ENCODE measurements around the gene PTPRN2. TPM values are rescaled to one million over a fixed set of nuclear protein-coding genes. Genes with fewer than 3 reads are reported as not detected.

Gene PTPRN2
- total and polyA plus RNA-seq, 2 of the 13 experiments (the other 11 are each of a cell fraction or from before 2014, with no cell fraction given), result 2.5 to 24.2 TPM

DNA sequence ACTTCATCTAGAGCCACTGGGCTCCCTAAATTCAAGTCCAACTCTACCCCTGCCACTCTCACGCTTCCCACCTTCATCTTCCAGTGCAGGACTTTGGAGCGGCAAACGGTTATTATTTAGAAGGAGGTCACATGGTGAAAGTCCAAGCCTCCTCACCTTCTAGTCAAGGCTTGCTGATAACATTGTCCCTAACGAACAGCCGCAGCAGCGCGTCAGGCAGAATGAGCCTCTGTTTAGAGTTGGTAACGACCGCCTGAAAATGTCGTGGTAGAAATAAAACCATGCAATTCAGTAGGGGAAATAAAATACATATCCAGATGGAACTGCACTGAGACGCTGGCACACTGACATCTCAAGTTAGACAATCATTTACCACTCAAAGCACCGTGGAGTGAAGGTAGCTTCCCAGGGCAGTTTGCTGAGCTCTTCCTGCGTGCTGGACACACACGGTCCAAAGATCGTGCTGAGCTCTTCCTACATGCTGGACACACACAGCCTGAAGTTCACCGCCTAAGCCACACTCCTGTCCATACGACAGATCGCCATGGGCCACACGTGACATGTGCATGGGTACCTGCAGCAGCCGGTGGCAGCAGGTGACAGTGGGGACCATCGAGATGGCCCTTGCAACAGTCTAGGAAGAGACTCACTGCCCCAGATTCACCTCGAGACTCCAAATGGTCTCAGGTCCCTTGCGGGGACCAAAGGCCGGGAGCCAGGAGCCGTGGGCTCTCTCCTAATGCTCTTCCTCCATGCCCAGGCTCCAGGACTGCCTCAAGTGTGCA, 323.5 kb downstream of the PTPRN2 start (continued):
- TF ChIP-seq, protein P1, sequence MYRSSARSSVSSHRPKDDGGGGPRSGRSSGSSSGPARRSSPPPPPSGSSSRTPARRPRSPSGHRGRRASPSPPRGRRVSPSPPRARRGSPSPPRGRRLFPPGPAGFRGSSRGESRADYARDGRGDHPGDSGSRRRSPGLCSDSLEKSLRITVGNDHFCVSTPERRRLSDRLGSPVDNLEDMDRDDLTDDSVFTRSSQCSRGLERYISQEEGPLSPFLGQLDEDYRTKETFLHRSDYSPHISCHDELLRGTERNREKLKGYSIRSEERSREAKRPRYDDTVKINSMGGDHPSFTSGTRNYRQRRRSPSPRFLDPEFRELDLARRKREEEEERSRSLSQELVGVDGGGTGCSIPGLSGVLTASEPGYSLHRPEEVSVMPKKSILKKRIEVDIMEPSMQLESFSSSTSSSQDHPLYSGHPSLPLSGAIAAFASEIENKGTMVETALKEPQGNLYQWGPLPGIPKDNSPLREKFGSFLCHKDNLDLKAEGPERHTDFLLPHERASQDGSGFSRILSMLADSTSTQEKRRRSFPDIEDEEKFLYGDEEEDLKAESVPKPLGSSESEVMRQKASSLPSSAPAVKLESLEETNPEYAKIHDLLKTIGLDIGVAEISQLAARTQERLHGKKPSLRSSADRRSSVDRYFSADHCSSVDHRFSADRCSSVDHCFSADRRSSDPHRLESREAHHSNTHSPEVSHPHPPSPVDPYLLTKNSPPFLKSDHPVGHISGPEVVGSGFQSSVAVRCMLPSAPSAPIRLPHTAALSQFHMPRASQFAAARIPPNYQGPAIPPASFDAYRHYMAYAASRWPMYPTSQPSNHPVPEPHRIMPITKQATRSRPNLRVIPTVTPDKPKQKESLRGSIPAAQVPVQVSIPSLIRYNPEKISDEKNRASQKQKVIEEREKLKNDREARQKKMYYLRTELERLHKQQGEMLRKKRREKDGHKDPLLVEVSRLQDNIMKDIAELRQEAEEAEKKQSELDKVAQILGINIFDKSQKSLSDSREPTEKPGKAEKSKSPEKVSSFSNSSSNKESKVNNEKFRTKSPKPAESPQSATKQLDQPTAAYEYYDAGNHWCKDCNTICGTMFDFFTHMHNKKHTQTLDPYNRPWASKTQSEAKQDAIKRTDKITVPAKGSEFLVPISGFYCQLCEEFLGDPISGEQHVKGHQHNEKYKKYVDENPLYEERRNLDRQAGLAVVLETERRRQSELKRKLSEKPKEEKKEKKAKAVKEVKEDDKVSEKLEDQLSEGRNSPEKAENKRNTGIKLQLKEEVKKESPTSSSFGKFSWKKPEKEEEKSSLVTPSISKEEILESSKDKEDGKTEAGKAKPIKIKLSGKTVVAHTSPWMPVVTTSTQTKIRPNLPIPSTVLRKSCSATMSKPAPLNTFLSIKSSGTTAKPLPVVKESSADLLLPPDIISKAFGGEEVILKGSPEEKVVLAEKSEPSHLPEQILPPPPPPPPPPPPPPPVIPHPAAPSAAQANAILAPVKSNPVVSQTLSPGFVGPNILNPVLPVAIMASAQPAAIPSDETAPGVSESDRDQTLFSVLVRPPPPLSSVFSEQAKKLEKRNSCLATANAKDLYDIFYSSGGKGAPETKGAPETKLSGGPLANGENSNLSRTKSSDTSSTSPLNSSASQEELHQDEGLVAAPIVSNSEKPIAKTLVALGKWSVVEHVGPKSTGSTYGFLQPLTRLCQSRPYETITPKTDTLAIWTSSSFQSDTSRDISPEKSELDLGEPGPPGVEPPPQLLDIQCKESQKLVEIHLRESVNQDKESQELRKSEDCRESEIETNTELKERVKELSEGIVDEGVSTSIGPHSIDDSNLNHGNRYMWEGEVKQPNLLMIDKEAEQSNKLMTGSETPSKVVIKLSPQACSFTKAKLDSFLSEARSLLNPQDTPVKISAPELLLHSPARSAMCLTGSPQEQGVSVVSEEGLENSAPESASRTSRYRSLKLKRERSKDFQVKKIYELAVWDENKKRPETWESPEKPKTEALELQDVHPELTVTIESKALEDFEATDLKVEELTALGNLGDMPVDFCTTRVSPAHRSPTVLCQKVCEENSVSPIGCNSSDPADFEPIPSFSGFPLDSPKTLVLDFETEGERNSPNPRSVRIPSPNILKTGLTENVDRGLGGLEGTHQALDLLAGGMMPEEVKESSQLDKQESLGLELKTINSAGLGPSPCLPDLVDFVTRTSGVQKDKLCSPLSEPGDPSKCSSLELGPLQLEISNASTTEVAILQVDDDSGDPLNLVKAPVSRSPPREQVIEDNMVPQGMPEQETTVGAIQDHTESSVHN (CRISPR knock-in tag; IDR thresholded peaks at IDR 0.05), result no peak
- TF ChIP-seq, protein P2, sequence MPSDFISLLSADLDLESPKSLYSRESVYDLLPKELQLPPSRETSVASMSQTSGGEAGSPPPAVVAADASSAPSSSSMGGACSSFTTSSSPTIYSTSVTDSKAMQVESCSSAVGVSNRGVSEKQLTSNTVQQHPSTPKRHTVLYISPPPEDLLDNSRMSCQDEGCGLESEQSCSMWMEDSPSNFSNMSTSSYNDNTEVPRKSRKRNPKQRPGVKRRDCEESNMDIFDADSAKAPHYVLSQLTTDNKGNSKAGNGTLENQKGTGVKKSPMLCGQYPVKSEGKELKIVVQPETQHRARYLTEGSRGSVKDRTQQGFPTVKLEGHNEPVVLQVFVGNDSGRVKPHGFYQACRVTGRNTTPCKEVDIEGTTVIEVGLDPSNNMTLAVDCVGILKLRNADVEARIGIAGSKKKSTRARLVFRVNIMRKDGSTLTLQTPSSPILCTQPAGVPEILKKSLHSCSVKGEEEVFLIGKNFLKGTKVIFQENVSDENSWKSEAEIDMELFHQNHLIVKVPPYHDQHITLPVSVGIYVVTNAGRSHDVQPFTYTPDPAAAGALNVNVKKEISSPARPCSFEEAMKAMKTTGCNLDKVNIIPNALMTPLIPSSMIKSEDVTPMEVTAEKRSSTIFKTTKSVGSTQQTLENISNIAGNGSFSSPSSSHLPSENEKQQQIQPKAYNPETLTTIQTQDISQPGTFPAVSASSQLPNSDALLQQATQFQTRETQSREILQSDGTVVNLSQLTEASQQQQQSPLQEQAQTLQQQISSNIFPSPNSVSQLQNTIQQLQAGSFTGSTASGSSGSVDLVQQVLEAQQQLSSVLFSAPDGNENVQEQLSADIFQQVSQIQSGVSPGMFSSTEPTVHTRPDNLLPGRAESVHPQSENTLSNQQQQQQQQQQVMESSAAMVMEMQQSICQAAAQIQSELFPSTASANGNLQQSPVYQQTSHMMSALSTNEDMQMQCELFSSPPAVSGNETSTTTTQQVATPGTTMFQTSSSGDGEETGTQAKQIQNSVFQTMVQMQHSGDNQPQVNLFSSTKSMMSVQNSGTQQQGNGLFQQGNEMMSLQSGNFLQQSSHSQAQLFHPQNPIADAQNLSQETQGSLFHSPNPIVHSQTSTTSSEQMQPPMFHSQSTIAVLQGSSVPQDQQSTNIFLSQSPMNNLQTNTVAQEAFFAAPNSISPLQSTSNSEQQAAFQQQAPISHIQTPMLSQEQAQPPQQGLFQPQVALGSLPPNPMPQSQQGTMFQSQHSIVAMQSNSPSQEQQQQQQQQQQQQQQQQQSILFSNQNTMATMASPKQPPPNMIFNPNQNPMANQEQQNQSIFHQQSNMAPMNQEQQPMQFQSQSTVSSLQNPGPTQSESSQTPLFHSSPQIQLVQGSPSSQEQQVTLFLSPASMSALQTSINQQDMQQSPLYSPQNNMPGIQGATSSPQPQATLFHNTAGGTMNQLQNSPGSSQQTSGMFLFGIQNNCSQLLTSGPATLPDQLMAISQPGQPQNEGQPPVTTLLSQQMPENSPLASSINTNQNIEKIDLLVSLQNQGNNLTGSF (CRISPR knock-in tag; IDR thresholded peaks at IDR 0.05), result no peak
- TF ChIP-seq, protein P3, sequence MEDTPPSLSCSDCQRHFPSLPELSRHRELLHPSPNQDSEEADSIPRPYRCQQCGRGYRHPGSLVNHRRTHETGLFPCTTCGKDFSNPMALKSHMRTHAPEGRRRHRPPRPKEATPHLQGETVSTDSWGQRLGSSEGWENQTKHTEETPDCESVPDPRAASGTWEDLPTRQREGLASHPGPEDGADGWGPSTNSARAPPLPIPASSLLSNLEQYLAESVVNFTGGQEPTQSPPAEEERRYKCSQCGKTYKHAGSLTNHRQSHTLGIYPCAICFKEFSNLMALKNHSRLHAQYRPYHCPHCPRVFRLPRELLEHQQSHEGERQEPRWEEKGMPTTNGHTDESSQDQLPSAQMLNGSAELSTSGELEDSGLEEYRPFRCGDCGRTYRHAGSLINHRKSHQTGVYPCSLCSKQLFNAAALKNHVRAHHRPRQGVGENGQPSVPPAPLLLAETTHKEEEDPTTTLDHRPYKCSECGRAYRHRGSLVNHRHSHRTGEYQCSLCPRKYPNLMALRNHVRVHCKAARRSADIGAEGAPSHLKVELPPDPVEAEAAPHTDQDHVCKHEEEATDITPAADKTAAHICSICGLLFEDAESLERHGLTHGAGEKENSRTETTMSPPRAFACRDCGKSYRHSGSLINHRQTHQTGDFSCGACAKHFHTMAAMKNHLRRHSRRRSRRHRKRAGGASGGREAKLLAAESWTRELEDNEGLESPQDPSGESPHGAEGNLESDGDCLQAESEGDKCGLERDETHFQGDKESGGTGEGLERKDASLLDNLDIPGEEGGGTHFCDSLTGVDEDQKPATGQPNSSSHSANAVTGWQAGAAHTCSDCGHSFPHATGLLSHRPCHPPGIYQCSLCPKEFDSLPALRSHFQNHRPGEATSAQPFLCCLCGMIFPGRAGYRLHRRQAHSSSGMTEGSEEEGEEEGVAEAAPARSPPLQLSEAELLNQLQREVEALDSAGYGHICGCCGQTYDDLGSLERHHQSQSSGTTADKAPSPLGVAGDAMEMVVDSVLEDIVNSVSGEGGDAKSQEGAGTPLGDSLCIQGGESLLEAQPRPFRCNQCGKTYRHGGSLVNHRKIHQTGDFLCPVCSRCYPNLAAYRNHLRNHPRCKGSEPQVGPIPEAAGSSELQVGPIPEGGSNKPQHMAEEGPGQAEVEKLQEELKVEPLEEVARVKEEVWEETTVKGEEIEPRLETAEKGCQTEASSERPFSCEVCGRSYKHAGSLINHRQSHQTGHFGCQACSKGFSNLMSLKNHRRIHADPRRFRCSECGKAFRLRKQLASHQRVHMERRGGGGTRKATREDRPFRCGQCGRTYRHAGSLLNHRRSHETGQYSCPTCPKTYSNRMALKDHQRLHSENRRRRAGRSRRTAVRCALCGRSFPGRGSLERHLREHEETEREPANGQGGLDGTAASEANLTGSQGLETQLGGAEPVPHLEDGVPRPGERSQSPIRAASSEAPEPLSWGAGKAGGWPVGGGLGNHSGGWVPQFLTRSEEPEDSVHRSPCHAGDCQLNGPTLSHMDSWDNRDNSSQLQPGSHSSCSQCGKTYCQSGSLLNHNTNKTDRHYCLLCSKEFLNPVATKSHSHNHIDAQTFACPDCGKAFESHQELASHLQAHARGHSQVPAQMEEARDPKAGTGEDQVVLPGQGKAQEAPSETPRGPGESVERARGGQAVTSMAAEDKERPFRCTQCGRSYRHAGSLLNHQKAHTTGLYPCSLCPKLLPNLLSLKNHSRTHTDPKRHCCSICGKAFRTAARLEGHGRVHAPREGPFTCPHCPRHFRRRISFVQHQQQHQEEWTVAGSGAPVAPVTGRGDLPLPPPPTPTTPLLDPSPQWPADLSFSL (CRISPR knock-in tag; IDR thresholded peaks at IDR 0.05), result peak; percentile 89
- TF ChIP-seq HOXA9 (CRISPR knock-in tag; IDR thresholded peaks at IDR 0.05; ENCODE audit: borderline replicate concordance) (0 out of 2 replicates have a peak, but pooled peaks have one; percentile 47), ZNF747 (CRISPR knock-in tag; IDR thresholded peaks at IDR 0.05; ENCODE audit: borderline replicate concordance) (peak; percentile 52; the same call in 1 of the 2 replicates), ZNF441 (CRISPR knock-in tag; IDR thresholded peaks at IDR 0.05; ENCODE audit: borderline replicate concordance) (peak; percentile 68), DMAP1 (CRISPR knock-in tag; IDR thresholded peaks at IDR 0.05) (peak; percentile 61; the same call in 1 of the 2 replicates)
